Measurements from ENCODE around the gene TNFRSF13B. TPM values are rescaled to one million over a fixed set of nuclear protein-coding genes. Genes with fewer than 3 reads are reported as not detected.

The TNFRSF13B gene
- total RNA-seq, 4 donors from 2014 or later, result 9.2 TPM; not detected in 3

- TF ChIP-seq CTCF (IDR thresholded peaks at IDR 0.05) (peak; percentile 93 to 99 (median 97)), POLR2AphosphoS5 (IDR thresholded peaks at IDR 0.05) (no peak)
- Histone ChIP-seq H3K27ac (no peak overlapping the region), H3K9me3 (no peaks in the 10 kb centered on the region), H3K36me3 (no peaks in the 10 kb centered on the region), H3K4me3 (peak overlapping the region in 1 of 4 donors; percentile 8), H3K4me1 (peaks cover 4 to 8% (median 6%) of the 10 kb centered on the region in 4 donors), H3K27me3 (no peaks in the 10 kb centered on the region)
- in situ Hi-C loops (cut with MboI; ENCODE audit: low pct_ligation_motif_present in 1 of 4, low pct_unique_long_range_greater_than_20kb in 1 of 4, low sequenced_read_pairs in 3 of 4) (loop anchor here in 3 of 4 donors (25.0 kb wide), 2 partner anchors 135 to 310 kb away; partner anchors contain the start of gene NT5M (in 2 of the 3)), intact Hi-C loops (cut with DNase I; ENCODE audit: low total_unique reads) (no loop called here)
- peak; percentile 84 for DNase-seq
- WGBS, 2 donors (ENCODE audit: low coverage in 1 of 2), result 21% methylated on average over 22 of the region's 22 CpGs; no CpG with 5 or more reads in 1 of the 2 donors
Measured at GRCh38 chr17:17001874-17002520, 30.1 kb upstream of the TNFRSF13B start.

- H3K27me3 ChIP-seq, result no peaks in the 10 kb centered on the region
- DNase-seq, result no peak
- TF ChIP-seq CTCF (IDR thresholded peaks at IDR 0.05) (no peak), POLR2AphosphoS5 (IDR thresholded peaks at IDR 0.05) (no peak), EP300 (IDR thresholded peaks at IDR 0.05; ENCODE audit: low read depth) (no peak), POLR2A (IDR thresholded peaks at IDR 0.05) (no peak)
- 72 to 91% methylated on average over 4 to 9 of the region's 9 CpGs for WGBS, 2 donors (ENCODE audit: low coverage in 1 of 2)
- peaks cover 4 to 8% (median 6%) of the 10 kb centered on the region in 4 donors for H3K4me1 ChIP-seq
- H3K36me3 ChIP-seq, result no peaks in the 10 kb centered on the region
- H3K4me3 ChIP-seq, result no peak overlapping the region
- no peak overlapping the region for H3K27ac ChIP-seq
- H3K9me3 ChIP-seq, result no peaks in the 10 kb centered on the region
- in situ Hi-C loops (cut with MboI; ENCODE audit: low pct_ligation_motif_present in 1 of 4, low pct_unique_long_range_greater_than_20kb in 1 of 4, low sequenced_read_pairs in 3 of 4), result loop anchor here in 3 of 4 donors (25.0 kb wide), 2 partner anchors 136 to 311 kb away; partner anchors contain the start of gene NT5M (in 2 of the 3)
- intact Hi-C loops (cut with DNase I; ENCODE audit: low total_unique reads), result no loop called here
Measured at GRCh38 chr17:17001076-17001777, 29.3 kb upstream of the TNFRSF13B start.

- H3K9me3 ChIP-seq, result no peaks in the 10 kb centered on the region
- WGBS, 2 donors (ENCODE audit: low coverage in 1 of 2), result 79 to 91% methylated on average over 3 to 7 of the region's 7 CpGs
- no peak overlapping the region for H3K4me3 ChIP-seq
- H3K27ac ChIP-seq, result no peak overlapping the region
- no peak for DNase-seq
- H3K36me3 ChIP-seq, result no peaks in the 10 kb centered on the region
- no peak for TF ChIP-seq CTCF (IDR thresholded peaks at IDR 0.05)
- no peak for TF ChIP-seq POLR2A (IDR thresholded peaks at IDR 0.05)
- in situ Hi-C loops (cut with MboI; ENCODE audit: low pct_ligation_motif_present in 1 of 4, low pct_unique_long_range_greater_than_20kb in 1 of 4, low sequenced_read_pairs in 3 of 4), result loop anchor here in 3 of 4 donors (10.0 to 25.0 kb wide), 4 partner anchors 55 to 463 kb away; partner anchors contain the start of gene NT5M (in 3 of the 3)
- no peaks in the 10 kb centered on the region for H3K27me3 ChIP-seq
- intact Hi-C loops (cut with DNase I; ENCODE audit: low total_unique reads), result no loop called here
- peaks cover 4 to 8% (median 6%) of the 10 kb centered on the region in 4 donors for H3K4me1 ChIP-seq
Measured at GRCh38 chr17:16999931-17000625, 28.2 kb upstream of the TNFRSF13B start.
